ENCODE data around the gene FOXL1.

The FOXL1 gene

GRCh38 chr16:86598607-86599565 lies 20.5 kb downstream of the FOXL1 start:
- Histone ChIP-seq H3K27me3 (ENCODE audit: control insufficient read depth, insufficient read depth, low read length) (no peaks in the 10 kb centered on the region), H3K9ac (ENCODE audit: low read depth, low read length) (no peak overlapping the region), H3K36me3 (ENCODE audit: control insufficient read depth, insufficient read depth, low read length) (no peaks in the 10 kb centered on the region), H3K27ac (ENCODE audit: low read depth, low read length) (no peak overlapping the region), H3K4me1 (ENCODE audit: control insufficient read depth, insufficient read depth, low read length) (no peaks in the 10 kb centered on the region), H3K4me3 (ENCODE audit: low read depth, low read length) (no peak overlapping the region), H3K9me3 (ENCODE audit: control insufficient read depth, insufficient read depth, low read length) (no peaks in the 10 kb centered on the region)

- Histone ChIP-seq H3K9me3 (ENCODE audit: control insufficient read depth, insufficient read depth, low read length) (no peaks in the 10 kb centered on the region), H3K36me3 (ENCODE audit: control insufficient read depth, insufficient read depth, low read length) (no peaks in the 10 kb centered on the region), H3K4me3 (ENCODE audit: low read depth, low read length) (no peak overlapping the region), H3K27me3 (ENCODE audit: control insufficient read depth, insufficient read depth, low read length) (no peaks in the 10 kb centered on the region), H3K9ac (ENCODE audit: low read depth, low read length) (no peak overlapping the region), H3K4me1 (ENCODE audit: control insufficient read depth, insufficient read depth, low read length) (no peaks in the 10 kb centered on the region), H3K27ac (ENCODE audit: low read depth, low read length) (no peak overlapping the region)
Observed at GRCh38 chr16:86601356-86601755, 23.0 kb downstream of the FOXL1 start.

- Histone ChIP-seq H3K9ac (ENCODE audit: low read depth, low read length) (no peak overlapping the region), H3K4me3 (ENCODE audit: low read depth, low read length) (no peak overlapping the region), H3K27ac (ENCODE audit: low read depth, low read length) (no peak overlapping the region), H3K27me3 (ENCODE audit: control insufficient read depth, insufficient read depth, low read length) (no peaks in the 10 kb centered on the region), H3K9me3 (ENCODE audit: control insufficient read depth, insufficient read depth, low read length) (no peaks in the 10 kb centered on the region), H3K36me3 (ENCODE audit: control insufficient read depth, insufficient read depth, low read length) (no peaks in the 10 kb centered on the region), H3K4me1 (ENCODE audit: control insufficient read depth, insufficient read depth, low read length) (no peaks in the 10 kb centered on the region)
Observed at GRCh38 chr16:86602521-86602920, 24.2 kb downstream of the FOXL1 start.

GRCh38 chr16:86604436-86605193 lies 26.3 kb downstream of the FOXL1 start:
- Histone ChIP-seq H3K36me3 (ENCODE audit: control insufficient read depth, insufficient read depth, low read length) (no peaks in the 10 kb centered on the region), H3K4me1 (ENCODE audit: control insufficient read depth, insufficient read depth, low read length) (no peaks in the 10 kb centered on the region; the same call in 1 of the 2 replicates), H3K4me3 (ENCODE audit: low read depth, low read length) (no peak overlapping the region), H3K27me3 (ENCODE audit: control insufficient read depth, insufficient read depth, low read length) (no peaks in the 10 kb centered on the region), H3K9ac (ENCODE audit: low read depth, low read length) (no peak overlapping the region), H3K9me3 (ENCODE audit: control insufficient read depth, insufficient read depth, low read length) (no peaks in the 10 kb centered on the region), H3K27ac (ENCODE audit: low read depth, low read length) (no peak overlapping the region)

GRCh38 chr16:86605950-86606349 lies 27.6 kb downstream of the FOXL1 start:
- H3K36me3 ChIP-seq (ENCODE audit: control insufficient read depth, insufficient read depth, low read length): no peaks in the 10 kb centered on the region
- H3K27me3 ChIP-seq (ENCODE audit: control insufficient read depth, insufficient read depth, low read length): no peaks in the 10 kb centered on the region
- no peak overlapping the region for H3K27ac ChIP-seq (ENCODE audit: low read depth, low read length)
- no peaks in the 10 kb centered on the region; the same call in 1 of the 2 replicates for H3K4me1 ChIP-seq (ENCODE audit: control insufficient read depth, insufficient read depth, low read length)
- no peak overlapping the region for H3K9ac ChIP-seq (ENCODE audit: low read depth, low read length)
- no peaks in the 10 kb centered on the region for H3K9me3 ChIP-seq (ENCODE audit: control insufficient read depth, insufficient read depth, low read length)
- H3K4me3 ChIP-seq (ENCODE audit: low read depth, low read length): no peak overlapping the region

GRCh38 chr16:86608301-86608747 lies 30.0 kb downstream of the FOXL1 start:
- H3K4me1 ChIP-seq (ENCODE audit: control insufficient read depth, insufficient read depth, low read length): no peaks in the 10 kb centered on the region; the same call in 1 of the 2 replicates
- no peak overlapping the region for H3K9ac ChIP-seq (ENCODE audit: low read depth, low read length)
- H3K36me3 ChIP-seq (ENCODE audit: control insufficient read depth, insufficient read depth, low read length): no peaks in the 10 kb centered on the region
- H3K4me3 ChIP-seq (ENCODE audit: low read depth, low read length): no peak overlapping the region
- H3K27ac ChIP-seq (ENCODE audit: low read depth, low read length): no peak overlapping the region
- H3K27me3 ChIP-seq (ENCODE audit: control insufficient read depth, insufficient read depth, low read length): no peaks in the 10 kb centered on the region
- H3K9me3 ChIP-seq (ENCODE audit: control insufficient read depth, insufficient read depth, low read length): no peaks in the 10 kb centered on the region

- H3K27me3 ChIP-seq (ENCODE audit: control insufficient read depth, insufficient read depth, low read length): no peaks in the 10 kb centered on the region
- no peak overlapping the region for H3K4me3 ChIP-seq (ENCODE audit: low read depth, low read length)
- no peaks in the 10 kb centered on the region; the same call in 1 of the 2 replicates for H3K4me1 ChIP-seq (ENCODE audit: control insufficient read depth, insufficient read depth, low read length)
- H3K9ac ChIP-seq (ENCODE audit: low read depth, low read length): no peak overlapping the region
- no peak overlapping the region for H3K27ac ChIP-seq (ENCODE audit: low read depth, low read length)
- no peaks in the 10 kb centered on the region for H3K36me3 ChIP-seq (ENCODE audit: control insufficient read depth, insufficient read depth, low read length)
- H3K9me3 ChIP-seq (ENCODE audit: control insufficient read depth, insufficient read depth, low read length): no peaks in the 10 kb centered on the region
Observed at GRCh38 chr16:86609115-86609514, 30.8 kb downstream of the FOXL1 start.

GRCh38 chr16:86609661-86610060 lies 31.3 kb downstream of the FOXL1 start:
- no peaks in the 10 kb centered on the region for H3K36me3 ChIP-seq (ENCODE audit: control insufficient read depth, insufficient read depth, low read length)
- peaks cover 5% of the 10 kb centered on the region for H3K4me1 ChIP-seq (ENCODE audit: control insufficient read depth, insufficient read depth, low read length)
- H3K4me3 ChIP-seq (ENCODE audit: low read depth, low read length): no peak overlapping the region
- no peak overlapping the region for H3K9ac ChIP-seq (ENCODE audit: low read depth, low read length)
- no peaks in the 10 kb centered on the region for H3K9me3 ChIP-seq (ENCODE audit: control insufficient read depth, insufficient read depth, low read length)
- no peaks in the 10 kb centered on the region for H3K27me3 ChIP-seq (ENCODE audit: control insufficient read depth, insufficient read depth, low read length)
- no peak overlapping the region for H3K27ac ChIP-seq (ENCODE audit: low read depth, low read length)

- Histone ChIP-seq H3K36me3 (ENCODE audit: control insufficient read depth, insufficient read depth, low read length) (no peaks in the 10 kb centered on the region), H3K9me3 (ENCODE audit: control insufficient read depth, insufficient read depth, low read length) (no peaks in the 10 kb centered on the region), H3K27ac (ENCODE audit: low read depth, low read length) (no peak overlapping the region), H3K27me3 (ENCODE audit: control insufficient read depth, insufficient read depth, low read length) (no peaks in the 10 kb centered on the region), H3K4me1 (ENCODE audit: control insufficient read depth, insufficient read depth, low read length) (peaks cover 7% of the 10 kb centered on the region), H3K9ac (ENCODE audit: low read depth, low read length) (no peak overlapping the region), H3K4me3 (ENCODE audit: low read depth, low read length) (no peak overlapping the region)
Observed at GRCh38 chr16:86610779-86611524, 32.6 kb downstream of the FOXL1 start.

- Histone ChIP-seq H3K9ac (ENCODE audit: low read depth, low read length) (no peak overlapping the region), H3K27me3 (ENCODE audit: control insufficient read depth, insufficient read depth, low read length) (no peaks in the 10 kb centered on the region), H3K4me1 (ENCODE audit: control insufficient read depth, insufficient read depth, low read length) (peaks cover 7% of the 10 kb centered on the region), H3K27ac (ENCODE audit: low read depth, low read length) (no peak overlapping the region), H3K9me3 (ENCODE audit: control insufficient read depth, insufficient read depth, low read length) (no peaks in the 10 kb centered on the region), H3K4me3 (ENCODE audit: low read depth, low read length) (no peak overlapping the region), H3K36me3 (ENCODE audit: control insufficient read depth, insufficient read depth, low read length) (no peaks in the 10 kb centered on the region)
Observed at GRCh38 chr16:86611525-86611855, 33.1 kb downstream of the FOXL1 start.
